Stomach smooth muscle (tissue), 2 donors: ENCODE measurements around the gene GRIN1.
"Not testable (repeated sequence)": the region's sequence is repeated elsewhere in the genome, so short reads cannot be mapped to it uniquely, and the experiment has no call there.

Source experiments
- H3K27ac ChIP-seq: one replicate; pipeline ENCODE4 v1.7.0; 2013; ENCODE audit warnings: mild to moderate bottlenecking, low read length, inconsistent platforms
- H3K27me3 ChIP-seq, 2 donors: one replicate each; pipeline ENCODE4 v1.7.0; 2013; ENCODE audit warnings: low read length in 2 of 2; ENCODE audit not compliant: insufficient read depth in 2 of 2, control insufficient read depth in 1 of 2
- H3K36me3 ChIP-seq, 2 donors: one replicate each; pipeline ENCODE4 v1.7.0; 2013; ENCODE audit warnings: low read length in 2 of 2; ENCODE audit not compliant: control insufficient read depth in 2 of 2, insufficient read depth in 2 of 2
- H3K4me1 ChIP-seq: one replicate; pipeline ENCODE4 v1.7.0; 2013; ENCODE audit warnings: low read length; ENCODE audit not compliant: control insufficient read depth, insufficient read depth
- H3K4me3 ChIP-seq, 2 donors: one replicate each; pipeline ENCODE4 v1.7.0; 2013; ENCODE audit warnings: low read length in 2 of 2
- H3K9ac ChIP-seq, 2 donors: one replicate each; pipeline ENCODE4 v1.7.0; 2013; ENCODE audit warnings: low read length in 2 of 2, mild to moderate bottlenecking in 1 of 2
- H3K9me3 ChIP-seq, 2 donors: one replicate each; pipeline ENCODE4 v1.7.0; 2013; ENCODE audit warnings: low read length in 2 of 2; ENCODE audit not compliant: control insufficient read depth in 2 of 2
- donor health status: healthy.
- donor health status: Pancreatic carcinoma.

The GRIN1 gene

DNA sequence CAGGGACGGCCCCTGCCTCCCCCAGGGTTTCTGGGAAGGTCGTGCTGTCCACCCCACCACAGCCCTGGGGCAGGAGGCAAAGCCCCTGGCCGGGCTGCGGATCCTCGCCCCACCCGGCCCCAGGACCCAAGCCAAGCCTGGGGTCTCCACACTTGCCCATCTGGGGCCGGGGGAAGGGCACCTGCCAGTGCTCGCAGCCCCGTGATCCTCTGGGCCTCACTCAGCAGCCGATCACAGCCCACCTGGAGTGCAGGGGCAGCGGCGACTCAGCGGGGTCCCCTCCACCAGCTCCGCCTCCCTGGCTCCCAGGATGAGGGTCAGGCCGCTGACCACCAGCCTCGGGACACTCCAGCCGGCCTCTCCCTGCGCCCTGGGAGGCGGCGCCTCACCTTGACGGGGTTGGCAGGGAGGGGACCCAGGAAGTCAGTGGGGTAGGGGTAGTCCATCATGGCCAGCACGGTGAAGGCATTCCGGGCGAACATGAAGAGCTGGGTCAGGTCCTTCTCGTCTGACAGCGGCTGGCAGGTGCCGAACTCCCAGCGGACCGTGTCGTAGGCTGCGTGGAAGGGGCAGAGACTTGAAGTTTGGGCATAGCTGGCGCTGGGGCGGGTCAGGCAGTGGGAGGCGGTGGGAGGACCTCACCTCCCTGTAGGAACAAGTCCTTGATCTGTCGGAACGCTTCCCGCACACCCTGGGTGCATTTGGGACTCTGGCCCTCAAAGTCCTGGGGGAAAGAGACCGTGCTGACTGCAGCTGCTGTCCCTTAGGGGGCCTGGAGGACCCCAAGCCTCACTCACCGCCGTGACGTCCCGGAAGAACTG lies 26.2 kb upstream of the GRIN1 start:
- H3K36me3 ChIP-seq: peaks cover 0 to 9% of the 10 kb centered on the region in 2 donors
- no peak overlapping the region for H3K27ac ChIP-seq
- no peak overlapping the region for H3K9ac ChIP-seq
- peaks cover 0 to 5% of the 10 kb centered on the region in 2 donors for H3K27me3 ChIP-seq
- H3K9me3 ChIP-seq: no peaks in the 10 kb centered on the region
- peaks cover 6% of the 10 kb centered on the region for H3K4me1 ChIP-seq
- H3K4me3 ChIP-seq: no peak overlapping the region

GRCh38 chr9:137113385-137114159 lies 25.4 kb upstream of the GRIN1 start:
- H3K27me3 ChIP-seq: peaks cover 0 to 5% of the 10 kb centered on the region in 2 donors
- no peaks in the 10 kb centered on the region for H3K9me3 ChIP-seq
- H3K9ac ChIP-seq: no peak overlapping the region
- H3K36me3 ChIP-seq: peaks cover 0 to 7% of the 10 kb centered on the region in 2 donors
- no peak overlapping the region for H3K27ac ChIP-seq
- H3K4me3 ChIP-seq: peak overlapping the region in 1 of 2 donors; percentile 29
- H3K4me1 ChIP-seq: peaks cover 6% of the 10 kb centered on the region

GRCh38 chr9:137114220-137114612 lies 24.7 kb upstream of the GRIN1 start:
- Histone ChIP-seq H3K36me3 (peaks cover 0 to 7% of the 10 kb centered on the region in 2 donors), H3K4me1 (peaks cover 6% of the 10 kb centered on the region), H3K4me3 (peak overlapping the region; percentile 43 to 71), H3K9me3 (no peaks in the 10 kb centered on the region), H3K9ac (peak overlapping the region in 1 of 2 donors; percentile 55), H3K27ac (no peak overlapping the region), H3K27me3 (peaks cover 0 to 5% of the 10 kb centered on the region in 2 donors)

DNA sequence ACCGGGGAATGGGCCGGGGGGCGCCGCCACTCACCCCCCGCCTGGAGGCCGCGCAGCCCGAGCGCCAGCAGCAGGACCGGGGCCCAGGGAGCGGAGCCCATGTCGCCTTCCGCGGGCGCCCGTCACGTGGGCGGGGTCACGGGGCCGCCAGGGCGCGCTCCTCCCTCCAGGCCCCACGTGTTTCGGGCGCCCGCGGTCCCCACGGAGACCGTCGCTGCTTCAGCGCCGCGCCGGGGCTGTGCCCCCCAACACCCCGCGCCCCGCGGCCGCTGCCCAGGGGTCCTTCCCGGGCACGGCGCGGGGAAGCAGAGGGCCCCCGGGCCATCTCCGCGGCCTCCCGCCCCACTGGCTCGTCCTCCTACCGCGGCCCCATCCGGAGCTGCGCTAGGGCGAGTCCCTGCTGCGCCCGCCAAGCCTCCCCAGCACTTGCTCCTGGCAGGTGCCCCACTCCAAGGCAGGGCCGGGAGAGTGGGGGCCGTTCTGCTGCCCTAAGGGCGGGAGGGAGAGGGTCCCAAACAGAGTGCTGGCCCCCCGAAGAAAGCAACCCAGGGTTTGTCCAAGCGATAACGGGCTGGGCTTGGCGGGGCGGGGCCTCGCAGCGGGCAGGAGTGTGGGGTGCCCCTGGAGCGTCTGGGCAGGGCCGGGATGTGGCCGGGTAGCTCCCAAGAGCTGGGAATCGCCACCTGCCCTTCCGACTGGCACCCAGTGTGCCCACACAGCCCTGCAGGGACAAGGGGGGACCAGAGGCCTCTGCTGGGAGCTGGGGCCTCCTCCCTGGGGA lies 24.2 kb upstream of the GRIN1 start, which contains the start of gene DPP7:
Gene DPP7, minus strand, starts transcription at position 121 of the 781 bp plus-strand sequence. Its CDS starts 20 bp downstream, at position 101.
- H3K4me3 ChIP-seq: peak within 1 kb of the TSS; percentile 43 to 71
- no peak within 1 kb of the TSS for H3K27ac ChIP-seq
- peaks cover 0 to 5% of the 10 kb centered on the region in 2 donors for H3K27me3 ChIP-seq
- peaks cover 6% of the 10 kb centered on the region for H3K4me1 ChIP-seq
- peak within 1 kb of the TSS; percentile 36 to 55 for H3K9ac ChIP-seq
- H3K9me3 ChIP-seq: no peaks in the 10 kb centered on the region
- H3K36me3 ChIP-seq: peaks cover 0 to 7% of the 10 kb centered on the region in 2 donors

DNA sequence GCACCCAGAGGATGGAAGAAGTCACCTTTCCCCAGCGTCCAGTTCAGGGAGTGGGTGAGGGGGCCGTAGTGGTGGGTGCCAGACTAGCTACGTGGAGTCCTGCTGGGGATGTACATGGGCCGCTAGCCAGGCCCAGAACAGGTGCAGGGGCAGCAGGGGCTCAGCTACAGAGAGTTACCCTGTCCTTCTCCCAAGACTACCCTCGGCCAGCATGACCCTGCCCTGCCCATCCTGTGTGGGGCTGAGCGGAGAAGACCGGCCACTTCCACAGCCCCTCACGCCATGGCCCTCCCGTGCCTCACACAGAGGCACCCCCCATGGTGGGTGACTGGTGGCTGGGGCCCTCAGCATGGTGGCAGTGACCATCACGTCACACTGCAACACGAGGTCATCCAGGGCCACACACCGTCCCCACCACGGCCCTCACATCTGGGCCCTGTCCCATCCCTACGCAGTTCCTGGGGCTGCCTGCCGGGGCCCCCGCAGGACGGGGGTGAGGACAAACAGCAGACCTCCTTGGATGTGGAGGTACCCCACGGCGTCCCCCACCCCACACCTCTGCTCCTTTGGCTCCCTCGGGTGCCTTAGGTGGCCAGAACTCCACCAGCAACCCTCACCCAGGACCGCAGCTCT lies 23.4 kb upstream of the GRIN1 start:
- Histone ChIP-seq H3K4me3 (peak overlapping the region in 1 of 2 donors; percentile 71), H3K27ac (no peak overlapping the region)

GRCh38 chr9:137116027-137116507 lies 22.9 kb upstream of the GRIN1 start:
- Histone ChIP-seq H3K4me3 (no peak overlapping the region), H3K36me3 (peaks cover 0 to 3% of the 10 kb centered on the region in 2 donors), H3K27ac (no peak overlapping the region), H3K9ac (no peak overlapping the region), H3K9me3 (no peaks in the 10 kb centered on the region), H3K27me3 (peaks cover 0 to 5% of the 10 kb centered on the region in 2 donors), H3K4me1 (peaks cover 6% of the 10 kb centered on the region)

More for the DNA sequence above, 23.4 kb upstream of the GRIN1 start:
- Histone ChIP-seq H3K9ac (no peak overlapping the region), H3K9me3 (no peaks in the 10 kb centered on the region), H3K27me3 (peaks cover 0 to 5% of the 10 kb centered on the region in 2 donors), H3K4me1 (peaks cover 6% of the 10 kb centered on the region), H3K36me3 (peaks cover 0 to 7% of the 10 kb centered on the region in 2 donors)

- peaks cover 0 to 3% of the 10 kb centered on the region in 2 donors for H3K36me3 ChIP-seq
- peaks cover 0 to 5% of the 10 kb centered on the region in 2 donors for H3K27me3 ChIP-seq
- H3K9ac ChIP-seq: no peak overlapping the region
- H3K9me3 ChIP-seq: no peaks in the 10 kb centered on the region
- H3K4me1 ChIP-seq: peaks cover 6% of the 10 kb centered on the region
- H3K4me3 ChIP-seq: no peak overlapping the region
- no peak overlapping the region for H3K27ac ChIP-seq
These were observed 22.2 kb upstream of the GRIN1 start for GRCh38 chr9:137116728-137117127.

DNA sequence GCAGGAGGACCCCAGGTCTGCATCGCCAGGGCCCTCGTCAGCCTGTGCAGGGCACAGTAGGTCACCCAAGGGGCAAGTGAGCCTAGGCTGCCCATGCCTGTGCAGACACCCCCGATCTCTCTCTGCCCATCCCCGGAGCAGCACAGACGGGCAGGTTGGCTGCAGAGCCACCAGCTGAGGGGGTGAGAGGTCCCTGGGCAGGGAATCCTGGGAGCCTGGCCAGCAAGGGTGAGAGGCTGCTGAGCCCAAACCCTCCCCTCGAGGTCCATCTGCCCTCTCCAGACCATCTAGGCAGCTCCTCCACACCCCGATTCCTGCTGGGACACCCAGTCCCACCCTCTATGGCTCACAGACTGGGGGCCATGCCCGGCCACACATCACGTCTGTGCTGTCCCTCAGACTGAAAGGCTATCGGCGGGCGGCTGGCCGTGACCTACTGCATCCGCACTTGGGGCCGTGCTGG lies 21.7 kb upstream of the GRIN1 start:
- peaks cover 6% of the 10 kb centered on the region for H3K4me1 ChIP-seq
- H3K9ac ChIP-seq: no peak overlapping the region

DNA sequence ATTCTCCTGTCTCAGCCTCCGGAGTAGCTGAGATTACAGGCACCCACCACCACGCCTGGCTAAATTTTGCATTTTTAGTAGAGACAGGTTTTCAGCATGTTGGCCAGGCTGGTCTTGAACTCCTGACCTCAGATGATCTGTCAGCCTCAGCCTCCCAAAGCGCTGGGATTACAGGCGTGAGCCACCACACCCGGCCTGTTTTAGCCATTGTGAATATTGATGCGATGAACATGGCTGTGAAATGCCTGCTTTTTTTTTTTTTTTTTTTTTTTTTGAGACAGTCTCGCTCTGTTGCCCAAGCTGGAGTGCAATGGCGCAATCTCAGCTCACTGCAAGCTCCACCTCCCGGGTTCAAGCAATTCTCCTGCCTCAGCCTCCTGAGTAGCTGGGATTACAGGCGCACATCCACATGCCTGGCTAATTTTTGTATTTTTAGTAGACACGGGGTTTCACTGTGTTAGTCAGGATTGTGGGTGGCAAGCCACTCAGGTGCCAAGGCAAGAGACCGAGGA lies 20.8 kb upstream of the GRIN1 start:
- not testable (repeated sequence) for H3K4me1 ChIP-seq, H3K27me3 ChIP-seq, H3K9me3 ChIP-seq, H3K36me3 ChIP-seq, H3K4me3 ChIP-seq, H3K9ac ChIP-seq, H3K27ac ChIP-seq

More for the DNA sequence above, 21.7 kb upstream of the GRIN1 start:
- no peak overlapping the region for H3K4me3 ChIP-seq
- no peak overlapping the region for H3K27ac ChIP-seq
- no peaks in the 10 kb centered on the region for H3K9me3 ChIP-seq
- H3K27me3 ChIP-seq: peaks cover 0 to 5% of the 10 kb centered on the region in 2 donors
- H3K36me3 ChIP-seq: peaks cover 0 to 3% of the 10 kb centered on the region in 2 donors
